ENCODE measurements around the gene CENPF.

DNA sequence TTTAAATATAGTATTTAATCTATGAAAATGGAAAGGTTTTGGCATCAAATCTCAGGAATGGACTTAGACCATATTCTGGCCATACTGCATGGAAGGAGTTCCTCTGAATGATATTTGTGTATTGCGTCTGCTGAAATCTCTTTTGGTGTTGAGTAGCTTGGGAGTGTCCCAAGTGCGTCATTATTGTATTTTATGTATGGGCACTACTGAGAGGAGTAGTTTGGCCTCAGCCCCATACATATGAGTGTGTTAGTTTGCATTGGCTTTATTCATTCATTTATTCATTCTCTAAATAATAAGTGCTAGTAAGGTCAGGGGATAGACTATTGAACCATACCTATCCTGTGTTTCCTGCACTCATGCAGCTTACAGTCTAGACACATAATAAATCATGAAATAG, 46.6 kb downstream of the CENPF start:
- TF ChIP-seq, protein P1, sequence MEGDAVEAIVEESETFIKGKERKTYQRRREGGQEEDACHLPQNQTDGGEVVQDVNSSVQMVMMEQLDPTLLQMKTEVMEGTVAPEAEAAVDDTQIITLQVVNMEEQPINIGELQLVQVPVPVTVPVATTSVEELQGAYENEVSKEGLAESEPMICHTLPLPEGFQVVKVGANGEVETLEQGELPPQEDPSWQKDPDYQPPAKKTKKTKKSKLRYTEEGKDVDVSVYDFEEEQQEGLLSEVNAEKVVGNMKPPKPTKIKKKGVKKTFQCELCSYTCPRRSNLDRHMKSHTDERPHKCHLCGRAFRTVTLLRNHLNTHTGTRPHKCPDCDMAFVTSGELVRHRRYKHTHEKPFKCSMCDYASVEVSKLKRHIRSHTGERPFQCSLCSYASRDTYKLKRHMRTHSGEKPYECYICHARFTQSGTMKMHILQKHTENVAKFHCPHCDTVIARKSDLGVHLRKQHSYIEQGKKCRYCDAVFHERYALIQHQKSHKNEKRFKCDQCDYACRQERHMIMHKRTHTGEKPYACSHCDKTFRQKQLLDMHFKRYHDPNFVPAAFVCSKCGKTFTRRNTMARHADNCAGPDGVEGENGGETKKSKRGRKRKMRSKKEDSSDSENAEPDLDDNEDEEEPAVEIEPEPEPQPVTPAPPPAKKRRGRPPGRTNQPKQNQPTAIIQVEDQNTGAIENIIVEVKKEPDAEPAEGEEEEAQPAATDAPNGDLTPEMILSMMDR (conservative IDR thresholded peaks at IDR 0.05 in 1 of 2, IDR thresholded peaks at IDR 0.05 in 1 of 2; ENCODE audit: extremely low read depth in 1 of 2, insufficient read depth in 1 of 2, low read depth in 1 of 2, low read length in 2 of 2): no peak
- no peak for TF ChIP-seq EZH2 (IDR thresholded peaks at IDR 0.05; ENCODE audit: borderline replicate concordance, low read length)
